ENCODE results near the gene SLC2A9.
"Not testable (repeated sequence)": the region's sequence is repeated elsewhere in the genome, so short reads cannot be mapped to it uniquely, and the experiment has no call there.

The SLC2A9 gene

GRCh38 chr4:9926586-9926985, 94.7 kb downstream of the SLC2A9 start:
- DNase-seq (ENCODE audit: low spot score): no peak

- no peak for DNase-seq (ENCODE audit: low spot score)
These were observed 95.4 kb downstream of the SLC2A9 start for GRCh38 chr4:9925750-9926439.

GRCh38 chr4:9924750-9925149, 96.5 kb downstream of the SLC2A9 start:
- DNase-seq (ENCODE audit: low spot score): no peak

GRCh38 chr4:9923195-9923812, 98.0 kb downstream of the SLC2A9 start:
- DNase-seq (ENCODE audit: low spot score): no peak

- DNase-seq (ENCODE audit: low spot score): no peak
These were observed 100.0 kb downstream of the SLC2A9 start for GRCh38 chr4:9921326-9921725.

- DNase-seq (ENCODE audit: low spot score): no peak
These were observed 101.3 kb downstream of the SLC2A9 start for GRCh38 chr4:9920029-9920428.

- no peak for DNase-seq (ENCODE audit: low spot score)
These were observed 102.2 kb downstream of the SLC2A9 start for GRCh38 chr4:9919047-9919446.

GRCh38 chr4:9918484-9918883, 102.8 kb downstream of the SLC2A9 start:
- DNase-seq (ENCODE audit: low spot score): no peak

GRCh38 chr4:9916937-9917336, 104.4 kb downstream of the SLC2A9 start:
- no peak for DNase-seq (ENCODE audit: low spot score)

GRCh38 chr4:9916346-9916745, 105.0 kb downstream of the SLC2A9 start:
- DNase-seq (ENCODE audit: low spot score): no peak

- no peak for DNase-seq (ENCODE audit: low spot score)
These were observed 107.5 kb downstream of the SLC2A9 start for GRCh38 chr4:9913846-9914245.

- no peak for DNase-seq (ENCODE audit: low spot score)
These were observed 114.3 kb downstream of the SLC2A9 start for GRCh38 chr4:9906996-9907395.

GRCh38 chr4:9904976-9905587, 116.2 kb downstream of the SLC2A9 start:
- no peak for DNase-seq (ENCODE audit: low spot score)

GRCh38 chr4:9903317-9903716, 118.0 kb downstream of the SLC2A9 start:
- DNase-seq (ENCODE audit: low spot score): no peak

- no peak for DNase-seq (ENCODE audit: low spot score)
These were observed 120.0 kb downstream of the SLC2A9 start for GRCh38 chr4:9901257-9901656.

- not testable (repeated sequence) for DNase-seq (ENCODE audit: low spot score)
These were observed 120.7 kb downstream of the SLC2A9 start for GRCh38 chr4:9900633-9901032.

GRCh38 chr4:9899306-9900055, 121.8 kb downstream of the SLC2A9 start:
- no peak for DNase-seq (ENCODE audit: low spot score)

- DNase-seq (ENCODE audit: low spot score): peak; percentile 36
These were observed 122.5 kb downstream of the SLC2A9 start for GRCh38 chr4:9898596-9899305.

GRCh38 chr4:9895333-9895705, 126.0 kb downstream of the SLC2A9 start:
- no peak for DNase-seq (ENCODE audit: low spot score)

GRCh38 chr4:9894644-9895332, 126.5 kb downstream of the SLC2A9 start:
- no peak for DNase-seq (ENCODE audit: low spot score)

GRCh38 chr4:9893329-9894108, 127.8 kb downstream of the SLC2A9 start:
- DNase-seq (ENCODE audit: low spot score): no peak

Measured in globus pallidus (tissue), 1 donor.